Measurements from ENCODE around the gene CALY.

The CALY gene

DNA sequence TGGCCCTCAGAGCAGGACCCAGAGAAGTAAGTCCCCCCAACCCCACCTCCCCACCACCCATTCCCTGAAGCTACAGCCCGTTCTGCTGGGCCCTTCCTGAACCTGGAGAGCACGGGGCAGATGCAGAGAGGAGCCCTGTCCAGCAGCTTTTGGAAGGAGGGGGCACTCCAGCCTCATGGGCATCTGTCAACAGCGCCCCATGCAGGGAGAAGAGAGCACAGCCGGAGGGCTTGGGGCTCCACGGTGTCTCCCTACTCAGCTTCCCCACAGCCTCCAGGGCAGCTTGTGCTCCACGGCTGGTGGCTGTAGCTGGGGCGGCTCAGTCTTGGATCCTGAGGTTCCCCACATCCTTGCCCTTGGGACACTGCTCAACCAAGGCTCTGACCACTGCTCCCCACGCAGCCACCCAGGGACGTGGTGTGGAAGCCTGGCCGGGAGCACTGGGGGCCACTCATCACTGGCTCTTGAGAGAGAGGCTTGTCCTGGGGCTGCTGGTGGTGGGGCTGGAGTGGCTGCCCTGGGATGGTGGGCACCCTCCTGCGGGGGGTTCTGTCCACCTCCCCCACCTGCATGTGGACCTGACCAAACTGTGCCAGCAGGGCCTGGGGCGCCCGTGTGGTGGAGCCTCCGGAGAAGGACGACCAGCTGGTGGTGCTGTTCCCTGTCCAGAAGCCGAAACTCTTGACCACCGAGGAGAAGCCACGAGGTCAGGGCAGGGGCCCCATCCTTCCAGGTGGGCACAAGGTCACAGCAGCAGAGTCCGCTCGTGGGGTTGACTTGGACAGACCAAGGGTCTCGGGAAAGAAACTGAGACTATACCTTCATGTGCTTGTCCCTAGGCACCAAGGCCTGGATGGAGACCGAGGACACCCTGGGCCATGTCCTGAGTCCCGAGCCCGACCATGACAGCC, 15.0 kb upstream of the CALY start:
- DNase-seq (ENCODE audit: low read depth), result no peak

DNA sequence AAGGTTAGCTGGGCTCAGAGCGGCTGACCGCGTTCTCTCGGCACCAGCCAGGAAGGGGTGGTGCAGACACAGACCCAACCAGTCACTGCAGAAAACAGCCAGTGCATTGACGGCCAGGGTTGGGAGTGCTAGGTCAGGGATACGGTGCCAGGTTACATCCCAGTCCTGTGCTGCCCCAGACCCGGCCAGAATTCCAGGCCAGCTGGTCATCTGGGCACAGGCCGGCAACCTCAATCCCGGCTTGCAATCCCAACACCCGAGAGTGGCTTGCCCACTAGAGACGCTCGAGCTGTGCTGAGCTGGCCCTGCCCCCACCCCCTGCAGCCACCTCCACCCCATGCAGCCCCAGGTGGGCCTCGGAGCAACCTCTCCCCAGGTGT, 14.2 kb upstream of the CALY start:
- DNase-seq (ENCODE audit: low read depth), result no peak

DNA sequence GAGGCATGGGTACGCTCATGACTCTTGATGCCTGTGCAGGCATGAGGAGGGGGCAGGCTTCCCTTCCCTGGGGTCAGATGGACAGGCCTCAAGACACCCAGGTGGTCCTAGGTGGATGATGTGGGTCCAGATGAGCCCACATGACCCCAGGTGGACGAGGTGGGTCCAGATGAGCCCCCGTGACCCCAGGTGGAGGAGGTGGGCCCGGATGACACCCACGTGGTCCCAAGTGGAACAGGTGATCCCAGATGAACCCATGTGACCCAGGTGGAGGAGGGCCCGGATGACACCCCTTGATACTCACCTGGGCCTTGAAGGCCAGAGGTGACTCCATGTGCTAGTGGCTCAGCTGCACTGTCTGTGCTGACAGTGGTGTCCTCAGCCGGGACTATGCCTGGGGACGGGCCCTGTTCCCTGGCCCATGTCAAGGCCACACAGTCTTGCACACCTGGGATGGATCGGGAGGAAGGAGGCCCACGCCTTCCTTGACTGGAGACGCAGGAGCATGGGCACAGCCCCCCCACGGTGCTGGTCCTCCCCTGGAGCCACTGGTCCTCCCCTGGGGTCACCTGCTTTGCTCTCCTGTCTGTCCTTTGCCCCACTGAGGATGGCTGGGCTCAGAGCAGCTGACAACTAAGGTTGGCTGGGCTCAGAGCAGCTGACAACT, 13.7 kb upstream of the CALY start:
- no peak for DNase-seq (ENCODE audit: low read depth)

DNA sequence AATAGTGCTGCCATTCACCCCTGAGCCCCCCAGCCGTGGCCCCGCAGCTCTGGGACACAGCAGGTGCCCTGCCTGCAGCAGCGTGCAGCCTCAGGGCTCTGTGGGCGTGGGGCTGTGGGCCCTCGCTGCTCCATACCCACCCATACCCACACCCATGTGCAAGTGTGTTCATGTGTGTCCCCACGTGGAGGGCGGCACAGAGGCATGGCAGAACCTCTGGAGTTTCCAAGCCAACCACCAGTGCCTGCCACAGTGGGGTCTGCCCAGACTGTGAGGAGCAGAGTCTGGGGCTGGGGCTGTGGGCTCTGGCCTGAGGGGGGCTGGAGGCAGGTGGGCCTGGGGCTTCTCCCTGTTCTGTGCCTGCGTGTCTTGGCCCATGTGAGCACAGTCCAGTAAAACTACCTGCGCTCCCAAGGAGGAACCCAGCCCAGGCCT, 12.9 kb upstream of the CALY start:
- no peak for DNase-seq (ENCODE audit: low read depth)

DNA sequence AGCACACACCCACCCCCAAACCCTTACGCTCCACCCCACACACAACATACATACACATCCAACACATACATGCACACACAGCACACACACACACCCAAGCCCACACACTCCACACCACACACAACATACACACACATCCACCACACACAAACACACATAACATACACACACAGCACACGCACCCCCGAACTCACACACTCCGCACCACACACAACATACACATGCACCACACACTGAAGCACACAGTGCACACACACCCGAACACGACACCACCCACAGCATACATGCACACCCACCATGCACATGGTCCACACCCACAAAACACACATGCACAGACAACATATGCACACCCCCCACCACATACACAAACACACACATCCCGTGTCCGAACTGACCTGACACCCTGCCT, 12.5 kb upstream of the CALY start:
- no peak for DNase-seq (ENCODE audit: low read depth)

DNA sequence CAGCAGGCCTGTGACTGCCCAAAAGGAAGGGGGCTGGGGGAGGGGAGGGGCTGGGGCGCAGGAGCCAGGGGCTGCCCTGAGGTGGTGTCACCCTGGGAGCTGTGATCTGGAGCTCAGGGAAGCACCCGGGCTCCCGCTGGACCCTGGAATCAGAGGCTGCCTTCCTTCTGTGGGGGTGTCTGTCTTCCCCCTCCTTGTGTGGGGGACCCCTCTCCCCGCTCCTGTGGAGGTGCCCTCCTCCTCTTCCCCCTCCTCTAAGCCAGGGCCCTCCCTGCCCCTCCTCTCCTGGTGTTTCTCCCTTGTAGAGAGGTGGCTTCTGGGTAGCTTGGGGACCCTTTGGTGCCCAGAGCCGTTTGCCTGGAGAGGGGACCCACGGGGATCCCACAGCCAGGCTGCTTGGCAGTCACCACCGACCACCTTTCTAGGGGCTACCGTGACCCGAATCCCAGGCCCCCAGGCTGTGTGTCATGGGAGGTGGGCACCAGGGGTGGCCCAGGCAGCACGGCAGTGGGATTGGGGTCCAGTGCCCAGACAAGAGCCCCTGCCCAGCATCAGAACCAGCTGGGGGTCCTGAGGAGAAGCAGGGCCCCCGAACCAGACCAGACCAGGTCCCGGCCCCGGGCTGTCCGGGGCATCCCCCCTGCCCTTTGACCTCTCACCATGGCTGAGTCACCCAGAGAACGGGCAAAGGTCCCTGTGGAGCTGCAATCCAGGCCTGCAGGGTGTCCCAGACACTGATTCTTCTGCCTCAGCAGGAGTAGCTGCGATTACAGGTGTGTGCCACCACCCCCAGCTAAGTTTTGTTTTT, 11.2 kb upstream of the CALY start:
- DNase-seq (ENCODE audit: low read depth), result no peak

DNA sequence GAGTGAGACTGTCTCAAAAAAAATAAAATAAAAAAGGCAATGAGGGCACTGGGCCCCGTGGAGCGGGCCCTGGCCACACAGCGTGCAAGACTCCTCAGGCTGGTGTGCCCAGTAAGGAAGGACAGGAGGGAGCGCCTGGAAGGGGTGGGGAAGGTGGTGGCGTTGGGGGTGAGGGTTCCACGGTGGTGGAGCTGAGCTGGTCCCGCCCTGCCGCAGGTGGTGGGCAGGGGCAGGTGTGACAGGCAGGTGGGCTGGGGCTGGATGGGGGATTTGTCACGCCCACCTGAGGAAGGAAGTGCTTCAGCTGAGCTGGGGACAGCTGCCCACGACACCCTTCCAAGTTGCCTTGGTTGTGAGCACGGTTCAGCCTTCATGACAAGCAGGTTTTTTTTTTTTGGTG, 9.7 kb upstream of the CALY start:
- DNase-seq (ENCODE audit: low read depth), result no peak

DNA sequence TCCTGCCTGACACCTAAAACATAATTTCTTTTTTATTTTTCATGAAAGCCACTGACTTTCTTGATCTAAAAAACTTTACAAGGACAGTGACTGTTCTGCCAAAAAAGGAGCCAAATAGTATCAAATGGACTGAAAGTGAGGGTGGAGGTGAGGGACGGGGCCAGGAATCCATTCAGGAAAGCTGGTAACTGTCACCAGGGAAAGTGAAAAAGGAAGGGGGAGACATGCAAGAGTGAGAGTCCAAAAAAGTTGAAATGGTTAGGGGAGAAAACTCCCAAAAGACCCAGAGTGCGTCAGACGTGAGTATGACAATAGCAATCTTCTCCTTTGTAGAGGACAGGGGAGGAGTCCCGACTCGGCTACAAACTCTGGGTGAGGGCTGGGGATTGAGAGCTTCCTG, 7.5 kb upstream of the CALY start:
- no peak for DNase-seq (ENCODE audit: low read depth)

DNA sequence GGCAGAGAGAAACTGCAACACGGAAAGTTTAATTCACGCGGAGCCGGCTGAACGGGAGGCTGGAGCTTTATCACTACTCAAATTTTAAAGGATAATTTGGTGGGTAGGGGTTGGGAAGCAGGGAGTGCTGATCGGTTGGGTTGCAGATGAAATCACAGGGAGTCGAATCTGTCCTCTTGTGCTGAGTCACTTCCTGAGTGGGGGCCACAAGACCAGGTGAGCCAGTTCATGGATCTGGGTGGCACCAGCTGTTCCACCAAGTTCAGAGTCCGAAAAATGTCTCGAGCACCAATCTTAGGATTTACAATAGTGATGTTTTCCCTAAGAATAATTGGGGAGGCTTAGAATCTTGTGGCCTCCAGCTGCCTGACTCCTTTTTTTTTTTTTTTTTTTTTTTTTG, 6.9 kb upstream of the CALY start:
- no peak for DNase-seq (ENCODE audit: low read depth)

DNA sequence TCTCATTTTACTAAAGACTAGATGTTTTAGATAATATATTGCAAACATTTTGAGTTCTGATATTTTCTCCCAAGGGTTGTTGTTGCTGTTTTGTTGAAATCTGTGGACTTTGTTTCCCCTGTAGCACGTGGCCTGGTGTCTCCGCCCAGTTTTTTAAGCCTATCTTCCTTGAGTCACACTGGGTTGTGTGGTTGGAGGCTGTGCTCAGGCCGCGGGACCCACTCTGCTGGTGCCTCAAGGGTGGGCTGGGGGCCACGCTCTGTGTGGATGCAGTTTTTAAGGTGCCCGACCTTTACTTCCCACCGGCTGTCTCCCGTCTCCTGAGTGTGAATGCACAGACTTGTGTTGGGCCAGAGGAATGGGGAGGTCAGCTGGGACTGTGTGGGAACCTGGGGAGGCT, 6.2 kb upstream of the CALY start:
- no peak for DNase-seq (ENCODE audit: low read depth)

DNA sequence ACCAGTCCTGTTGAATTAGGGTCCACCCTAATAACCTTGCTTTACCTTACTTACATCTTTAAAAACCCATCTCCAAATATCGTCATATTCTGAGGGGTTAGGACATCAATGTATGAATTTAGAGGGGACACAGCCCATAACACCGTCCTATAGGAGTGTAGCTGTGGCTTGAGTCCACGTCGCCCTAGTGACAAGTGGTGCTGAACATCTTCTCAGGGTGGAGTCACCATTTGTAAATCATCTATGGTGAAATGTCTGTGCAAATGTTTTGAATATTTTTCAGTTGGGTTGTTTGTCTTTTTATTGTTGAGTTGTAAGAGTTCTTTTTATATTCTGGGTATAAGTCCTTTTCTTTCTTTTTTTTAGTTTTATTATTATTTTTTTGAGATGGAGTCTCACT, 5.3 kb upstream of the CALY start:
- DNase-seq (ENCODE audit: low read depth), result no peak

DNA sequence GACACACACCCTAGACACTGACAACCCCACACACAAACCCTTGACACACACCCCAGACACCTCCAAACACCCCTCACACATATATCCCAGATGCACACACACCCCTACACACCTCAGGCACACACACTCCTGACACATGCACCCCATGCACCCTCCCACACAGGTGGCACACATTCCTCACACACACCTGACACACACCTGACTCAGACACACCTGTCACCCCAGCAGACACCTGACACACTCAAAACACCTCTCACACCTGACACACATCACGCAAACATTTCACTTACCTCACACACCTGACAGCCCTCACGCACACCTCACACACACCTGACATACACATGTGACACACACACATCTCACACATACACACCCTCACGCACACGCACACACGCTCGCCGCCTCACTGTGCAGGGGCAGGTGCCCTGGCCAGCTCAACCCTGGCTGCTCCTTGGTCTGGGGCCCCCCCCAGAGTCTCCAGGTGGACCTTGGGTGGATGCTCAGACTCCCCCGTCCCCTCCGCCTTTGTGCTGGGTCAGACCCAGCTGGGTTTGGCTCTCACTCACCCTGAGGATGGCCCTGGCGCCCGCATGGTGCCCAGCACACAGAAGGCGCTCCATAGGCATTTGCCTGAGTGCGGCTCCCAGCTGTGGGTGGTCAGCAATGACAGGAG, 3.1 kb upstream of the CALY start:
- no peak for DNase-seq (ENCODE audit: low read depth)

DNA sequence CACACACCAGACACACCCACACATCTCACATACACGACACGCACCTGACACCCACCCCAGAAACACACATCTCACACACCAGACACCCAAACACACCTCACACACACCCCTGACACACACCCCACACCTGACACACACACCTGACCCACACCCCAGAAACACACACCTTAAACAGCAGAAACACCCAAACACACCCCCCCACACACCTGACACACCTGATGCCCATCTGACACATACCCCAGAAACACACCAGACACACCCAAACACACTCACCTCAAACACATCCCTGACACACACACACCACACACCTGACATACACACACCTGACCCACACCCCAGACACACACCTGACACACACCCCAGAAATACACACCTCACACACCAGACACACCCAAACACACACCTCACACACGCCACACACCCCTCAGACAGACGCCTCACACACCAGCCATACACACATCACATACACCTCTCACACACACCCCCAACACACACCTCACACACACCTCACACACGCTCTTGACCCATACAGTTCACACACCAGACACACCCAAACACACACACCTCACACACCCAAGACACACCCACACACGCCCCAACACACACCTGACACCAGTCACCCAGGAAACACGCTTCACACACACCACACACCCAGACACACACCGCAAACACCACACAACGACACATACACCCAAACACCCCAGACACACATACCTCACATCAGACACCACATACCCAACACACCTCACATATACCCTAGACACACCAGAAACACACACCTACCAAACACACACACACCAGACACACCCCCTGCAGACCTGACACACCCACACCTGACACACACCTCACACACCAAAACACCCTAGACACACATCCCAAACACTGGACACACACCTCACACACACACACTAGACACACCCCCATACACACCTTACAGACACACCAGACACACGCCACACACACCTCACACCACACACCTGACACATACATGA, 1.7 kb upstream of the CALY start:
- DNase-seq (ENCODE audit: low read depth), result no peak

DNA sequence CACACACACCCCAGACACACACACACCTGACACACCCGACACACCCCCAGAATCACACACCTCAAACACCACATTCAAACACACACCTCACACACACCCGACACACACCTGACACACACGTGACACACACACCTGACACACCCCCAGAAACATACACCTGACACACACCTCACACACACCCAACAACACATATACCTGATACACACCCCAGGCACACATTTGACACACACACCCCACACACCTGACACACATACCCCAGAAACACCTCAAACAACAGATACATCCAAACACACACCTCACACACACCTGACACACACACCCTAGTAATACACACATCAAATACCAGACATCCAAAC, 652 bp upstream of the CALY start:
- DNase-seq (ENCODE audit: low read depth), result no peak

DNA sequence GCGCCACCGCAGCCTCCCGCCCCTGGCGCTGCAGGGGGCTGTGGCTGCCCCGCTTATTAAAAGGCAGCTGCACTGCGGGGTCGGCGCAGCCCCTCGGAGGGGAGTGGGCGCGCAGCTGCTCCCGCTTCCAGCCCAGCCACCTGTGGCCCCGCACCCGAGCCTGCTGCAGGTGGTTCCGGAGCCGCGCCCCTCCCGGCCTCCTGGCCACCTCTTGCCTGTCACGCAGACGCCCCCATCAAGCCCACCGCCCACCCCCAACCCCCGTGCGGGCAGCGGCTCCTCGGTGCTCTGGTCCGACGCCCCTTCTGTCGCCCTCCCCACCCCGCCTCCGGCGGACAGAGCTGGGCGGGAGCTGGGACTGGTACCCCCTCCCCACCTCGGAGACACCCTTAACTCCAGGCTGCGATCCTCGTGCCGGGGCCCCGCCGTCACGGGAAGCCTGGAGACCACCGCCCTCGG, 549 bp downstream of the CALY start:
- DNase-seq (ENCODE audit: low read depth), result no peak

DNA sequence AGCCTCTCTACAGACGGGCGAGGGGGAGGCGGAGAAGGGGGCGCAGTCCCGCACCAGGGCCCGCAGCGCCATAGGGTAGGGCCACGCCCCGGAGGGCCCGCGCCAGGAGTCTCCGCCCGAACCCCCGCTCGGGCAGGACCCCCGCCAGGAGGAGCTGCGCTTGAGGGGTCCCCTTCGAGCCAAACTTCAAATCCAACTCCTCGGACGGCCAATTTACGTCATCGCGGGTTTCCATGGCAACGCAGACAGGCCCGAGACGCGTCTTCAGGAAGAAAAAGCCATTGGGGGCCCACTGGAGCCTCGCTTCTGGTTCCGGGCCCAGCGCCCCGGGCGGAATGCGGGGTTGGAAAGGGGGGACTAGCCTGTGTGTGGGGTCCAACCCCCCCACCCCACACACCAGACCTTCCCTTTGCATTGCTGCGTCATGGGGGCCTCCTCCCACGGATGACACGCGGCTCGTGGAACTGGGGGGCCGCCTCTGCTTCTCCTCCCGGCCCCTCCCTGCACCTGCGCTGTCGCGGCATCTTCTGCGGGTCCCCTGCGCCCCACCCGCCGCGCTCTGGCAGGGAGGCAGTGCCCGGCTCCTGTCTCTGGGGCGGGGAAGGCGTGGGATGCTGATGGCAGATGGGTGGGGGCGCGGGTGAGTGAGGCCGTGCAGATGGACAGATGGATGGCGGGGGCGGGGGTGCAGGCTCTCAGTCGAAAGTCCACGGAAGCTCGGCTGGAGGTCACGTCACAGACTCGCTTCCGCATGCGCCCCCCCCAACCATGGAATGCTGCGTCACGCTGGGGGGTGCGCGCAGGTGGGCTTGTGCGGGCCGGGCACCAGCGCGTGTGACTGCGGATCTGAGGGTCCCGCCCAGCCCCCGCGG, 1.2 kb downstream of the CALY start:
- DNase-seq (ENCODE audit: low read depth), result no peak

DNA sequence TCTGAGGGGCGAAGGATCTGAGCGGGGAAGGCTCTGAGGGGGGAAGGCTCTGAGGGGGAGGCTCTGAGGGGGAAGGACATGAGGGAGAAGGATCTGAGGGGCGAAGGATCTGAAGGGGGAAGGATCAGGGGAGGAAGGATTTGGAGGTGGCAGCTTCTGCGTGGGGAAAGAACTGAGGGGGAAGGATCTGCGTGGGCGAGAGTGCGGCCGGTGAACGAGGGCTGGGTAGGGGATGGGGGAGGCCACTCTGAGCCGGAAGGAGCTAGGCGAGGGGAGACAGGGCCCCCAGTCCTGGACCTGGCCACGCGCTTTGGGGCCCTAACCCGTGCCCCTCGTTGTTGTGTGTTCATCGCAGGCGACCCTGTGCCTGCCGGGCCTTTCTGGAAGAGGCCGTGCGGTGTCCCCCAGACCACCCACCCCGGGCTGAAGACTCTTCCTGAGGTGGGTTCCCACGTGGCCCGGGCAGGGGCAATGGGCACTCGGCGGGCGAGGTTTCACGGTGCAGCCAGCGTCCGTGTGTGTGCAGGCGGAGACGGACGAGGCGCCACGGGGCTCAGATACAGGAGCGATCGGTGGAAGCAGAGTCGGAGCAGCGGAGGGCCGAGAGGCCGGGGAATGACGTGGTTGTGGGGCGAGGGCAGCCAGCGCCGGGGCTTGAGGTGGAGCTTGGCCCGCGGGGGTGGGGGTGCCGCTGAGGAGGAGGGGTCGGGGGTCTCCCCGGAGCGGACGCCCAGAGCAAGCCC, 2.0 kb downstream of the CALY start:
- no peak for DNase-seq (ENCODE audit: low read depth)

DNA sequence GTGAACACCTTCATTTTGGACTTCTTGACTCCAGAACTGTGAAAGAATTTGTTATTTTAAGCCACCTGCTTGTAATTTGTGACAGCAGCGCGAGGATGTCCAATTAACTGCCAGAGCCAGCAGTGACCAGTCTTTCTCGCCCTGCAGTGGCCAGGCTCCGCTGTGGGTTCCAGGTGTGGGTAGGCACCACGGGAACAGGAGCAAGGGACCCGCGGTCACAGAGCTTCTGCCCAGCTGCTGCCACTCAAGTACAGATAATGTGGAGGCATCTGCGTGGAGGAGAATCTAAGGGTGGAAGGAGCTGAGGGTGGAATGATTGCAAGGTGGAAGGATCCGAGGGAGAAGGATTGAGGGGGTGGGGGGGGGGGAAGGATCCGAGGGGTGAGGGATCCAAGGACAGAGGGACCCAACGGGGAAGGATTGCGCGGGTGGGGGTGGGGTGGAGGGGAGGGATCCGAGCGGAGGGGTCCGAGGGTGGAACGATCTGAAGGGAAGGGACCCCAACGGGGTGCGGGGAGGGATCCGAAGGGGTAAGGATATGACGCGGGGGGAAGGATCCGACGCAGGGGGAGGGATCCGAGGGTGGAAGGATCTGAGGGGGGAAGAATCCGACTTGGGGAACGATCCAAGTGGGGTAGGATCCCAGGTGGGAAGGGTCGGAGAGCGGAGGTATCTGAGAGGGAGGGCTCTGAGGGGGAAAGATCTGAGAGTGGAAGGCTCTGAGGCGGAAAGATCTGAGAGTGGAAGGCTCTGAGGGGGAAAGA, 3.6 kb downstream of the CALY start:
- DNase-seq (ENCODE audit: low read depth), result no peak

Data from non-pigmented ciliary epithelial cell (primary cell).